ENCODE results near the gene PRKAG2. TPM values are rescaled to one million over a fixed set of nuclear protein-coding genes. Genes with fewer than 3 reads are reported as not detected.

Gene PRKAG2
- total RNA-seq, 4 donors from 2014 or later = 25.1 to 57.8 (median 46.7) TPM

DNA sequence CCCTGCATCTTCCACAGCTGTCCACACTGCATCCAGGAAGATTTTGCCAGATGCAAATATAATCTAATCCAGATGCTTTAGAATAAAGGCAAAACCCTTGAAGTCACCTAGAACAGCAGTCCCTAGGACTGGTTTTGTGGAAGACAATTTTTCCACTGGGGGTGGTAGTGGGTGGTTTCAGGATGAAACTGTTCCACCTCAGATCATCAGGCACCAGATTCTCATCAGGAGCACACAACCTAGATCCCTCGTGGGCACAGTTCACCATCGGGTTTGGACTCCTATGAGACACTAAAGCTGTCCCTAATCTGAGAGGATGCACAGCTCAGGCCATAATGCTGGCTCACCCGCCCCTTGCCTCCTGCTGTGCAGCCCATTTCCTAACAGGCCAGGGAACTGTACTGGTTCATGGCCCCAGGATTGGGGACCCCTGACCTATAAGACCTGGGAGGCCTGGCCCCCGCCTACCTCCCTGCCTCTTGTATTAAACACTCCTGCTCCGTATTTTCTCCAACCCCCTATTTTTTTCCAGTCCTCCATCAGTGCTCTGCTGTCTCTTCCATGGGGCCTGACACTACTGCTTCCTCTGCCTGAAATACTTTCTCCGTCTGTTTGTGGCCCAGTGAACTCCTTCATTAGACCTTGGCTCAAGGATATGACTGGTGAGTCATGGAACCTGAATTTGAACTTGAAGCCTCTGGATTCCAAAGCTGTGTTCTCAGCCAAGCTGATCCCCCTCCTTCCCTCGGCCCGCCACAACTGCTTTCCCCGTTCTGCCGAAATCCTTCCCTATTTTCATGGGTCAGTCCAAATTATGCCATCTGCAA is 277.3 kb downstream of the PRKAG2 start:
- in situ Hi-C loops (cut with MboI; ENCODE audit: low pct_ligation_motif_present in 1 of 4, low pct_unique_long_range_greater_than_20kb in 1 of 4, low sequenced_read_pairs in 3 of 4) = no loop called here
- peaks cover 0 to 23% (median 18%) of the 10 kb centered on the region in 4 donors for H3K4me1 ChIP-seq

DNA sequence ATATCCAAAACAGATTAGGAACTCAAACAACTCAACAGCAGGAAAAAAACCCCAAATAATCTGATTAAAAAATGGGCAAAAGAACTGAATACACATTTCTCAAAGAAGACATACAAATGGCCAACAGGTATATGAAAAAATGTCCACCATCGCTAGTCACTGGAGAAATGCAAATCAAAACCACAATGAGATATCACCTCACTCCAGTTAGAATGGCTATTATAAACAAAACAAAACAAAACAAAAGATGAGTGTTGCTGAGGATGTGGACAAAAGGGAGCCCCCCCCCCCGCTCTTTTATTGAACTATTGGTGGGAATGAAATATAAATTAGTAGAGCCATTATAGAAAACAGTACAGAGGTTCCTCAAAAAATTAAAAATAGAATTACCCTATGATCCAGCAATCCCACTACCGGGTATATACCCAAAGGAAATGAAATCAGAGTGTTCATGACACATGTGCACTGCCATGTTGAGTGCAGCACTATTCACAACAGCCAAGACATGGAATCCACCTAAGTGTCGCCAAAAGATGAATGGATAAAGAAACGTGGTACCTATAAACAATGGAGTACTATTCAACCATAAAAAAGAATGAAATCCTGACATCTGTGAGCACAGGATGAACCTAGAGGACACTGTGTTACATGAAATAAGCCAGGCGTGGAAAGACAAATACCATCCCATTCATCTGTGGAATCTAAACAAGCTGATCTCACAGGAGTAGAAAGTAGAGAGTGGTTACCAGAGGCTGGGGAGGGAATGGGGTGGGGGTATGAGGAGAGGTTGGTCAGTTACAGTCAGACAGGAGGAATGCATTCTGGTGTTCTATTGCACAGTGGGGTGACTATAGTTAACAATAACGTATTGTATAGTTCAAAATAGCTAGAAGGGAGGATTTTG is 279.1 kb downstream of the PRKAG2 start:
- Histone ChIP-seq H3K4me1 (peaks cover 0 to 23% (median 18%) of the 10 kb centered on the region in 4 donors), H3K4me3 (no peak overlapping the region), H3K27ac (peak overlapping the region in 3 of 4 donors; percentile 71 to 87 (median 87)), H3K9me3 (no peaks in the 10 kb centered on the region), H3K36me3 (peaks cover 0 to 9% (median 4%) of the 10 kb centered on the region in 4 donors), H3K27me3 (no peaks in the 10 kb centered on the region)
- WGBS, 2 donors (ENCODE audit: low coverage in 1 of 2) = 80 to 84% methylated on average over 7 of the region's 7 CpGs
- intact Hi-C loops (cut with DNase I; ENCODE audit: low total_unique reads) (no loop called here), in situ Hi-C loops (cut with MboI; ENCODE audit: low pct_ligation_motif_present in 1 of 4, low pct_unique_long_range_greater_than_20kb in 1 of 4, low sequenced_read_pairs in 3 of 4) (no loop called here)
- TF ChIP-seq EP300 (IDR thresholded peaks at IDR 0.05; ENCODE audit: low read depth) (peak; percentile 78), POLR2A (IDR thresholded peaks at IDR 0.05) (no peak), POLR2AphosphoS5 (IDR thresholded peaks at IDR 0.05) (peak in 2 of 3 donors; percentile 81 to 88)
- TF ChIP-seq, protein P1, sequence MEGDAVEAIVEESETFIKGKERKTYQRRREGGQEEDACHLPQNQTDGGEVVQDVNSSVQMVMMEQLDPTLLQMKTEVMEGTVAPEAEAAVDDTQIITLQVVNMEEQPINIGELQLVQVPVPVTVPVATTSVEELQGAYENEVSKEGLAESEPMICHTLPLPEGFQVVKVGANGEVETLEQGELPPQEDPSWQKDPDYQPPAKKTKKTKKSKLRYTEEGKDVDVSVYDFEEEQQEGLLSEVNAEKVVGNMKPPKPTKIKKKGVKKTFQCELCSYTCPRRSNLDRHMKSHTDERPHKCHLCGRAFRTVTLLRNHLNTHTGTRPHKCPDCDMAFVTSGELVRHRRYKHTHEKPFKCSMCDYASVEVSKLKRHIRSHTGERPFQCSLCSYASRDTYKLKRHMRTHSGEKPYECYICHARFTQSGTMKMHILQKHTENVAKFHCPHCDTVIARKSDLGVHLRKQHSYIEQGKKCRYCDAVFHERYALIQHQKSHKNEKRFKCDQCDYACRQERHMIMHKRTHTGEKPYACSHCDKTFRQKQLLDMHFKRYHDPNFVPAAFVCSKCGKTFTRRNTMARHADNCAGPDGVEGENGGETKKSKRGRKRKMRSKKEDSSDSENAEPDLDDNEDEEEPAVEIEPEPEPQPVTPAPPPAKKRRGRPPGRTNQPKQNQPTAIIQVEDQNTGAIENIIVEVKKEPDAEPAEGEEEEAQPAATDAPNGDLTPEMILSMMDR (IDR thresholded peaks at IDR 0.05) = no peak
- DNase-seq = no peak

More for the DNA sequence above, 277.3 kb downstream of the PRKAG2 start:
- no peaks in the 10 kb centered on the region for H3K9me3 ChIP-seq
- 60 to 64% methylated on average over 4 to 10 of the region's 10 CpGs for WGBS, 2 donors (ENCODE audit: low coverage in 1 of 2)
- DNase-seq = peak; percentile 16
- H3K27ac ChIP-seq = peak overlapping the region; percentile 71 to 87 (median 81)
- TF ChIP-seq POLR2AphosphoS5 (IDR thresholded peaks at IDR 0.05) = peak; percentile 36 to 70 (median 57)
- TF ChIP-seq, protein P1 (IDR thresholded peaks at IDR 0.05) = no peak
- no peaks in the 10 kb centered on the region for H3K27me3 ChIP-seq
- no peak overlapping the region for H3K4me3 ChIP-seq
- intact Hi-C loops (cut with DNase I; ENCODE audit: low total_unique reads) = loop anchor here (1.0 kb wide), 1 partner anchor 79 kb away; no protein-coding TSS in a partner anchor
- no peaks in the 10 kb centered on the region for H3K36me3 ChIP-seq

DNA sequence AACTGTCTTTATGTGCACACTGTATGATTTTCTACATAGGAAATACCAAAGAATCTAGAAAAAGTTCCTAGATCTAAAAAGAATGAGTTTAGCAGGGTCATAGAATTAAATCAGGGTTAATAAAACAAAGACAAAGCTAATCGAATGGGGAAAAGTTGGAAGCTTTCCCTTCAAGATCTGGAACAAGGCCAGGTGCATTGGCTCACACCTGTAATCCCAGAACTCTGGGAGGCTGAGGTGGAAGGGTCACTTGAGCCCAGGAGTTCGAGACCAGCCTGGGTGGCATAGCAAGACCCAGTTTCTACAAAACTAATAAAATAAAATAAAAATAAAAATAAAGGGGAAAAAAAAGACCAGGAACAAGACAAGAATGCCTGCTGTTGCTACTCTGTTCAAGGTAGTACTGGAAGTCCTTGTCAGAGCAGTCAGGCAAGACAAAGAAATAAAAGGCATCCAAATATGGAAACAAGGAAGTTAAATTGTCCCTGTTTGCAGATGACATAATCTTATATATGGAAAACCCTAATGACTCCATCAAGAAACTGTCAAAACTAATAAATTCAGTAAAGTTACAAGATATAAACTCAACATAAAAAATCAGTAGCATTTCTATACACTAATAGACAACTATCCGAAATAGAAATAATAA is 281.1 kb downstream of the PRKAG2 start:
- Histone ChIP-seq H3K27me3 (no peaks in the 10 kb centered on the region), H3K4me3 (no peak overlapping the region), H3K27ac (peak overlapping the region in 2 of 4 donors; percentile 27 to 41), H3K36me3 (peaks cover 0 to 9% (median 4%) of the 10 kb centered on the region in 4 donors), H3K9me3 (no peaks in the 10 kb centered on the region), H3K4me1 (peaks cover 0 to 23% (median 17%) of the 10 kb centered on the region in 4 donors)
- WGBS, 2 donors (ENCODE audit: low coverage in 1 of 2) = 77 to 81% methylated on average over 3 of the region's 3 CpGs
- intact Hi-C loops (cut with DNase I; ENCODE audit: low total_unique reads) (no loop called here), in situ Hi-C loops (cut with MboI; ENCODE audit: low pct_ligation_motif_present in 1 of 4, low pct_unique_long_range_greater_than_20kb in 1 of 4, low sequenced_read_pairs in 3 of 4) (no loop called here)
- no peak for TF ChIP-seq EP300 (IDR thresholded peaks at IDR 0.05; ENCODE audit: low read depth)
- TF ChIP-seq POLR2AphosphoS5 (IDR thresholded peaks at IDR 0.05) = no peak
- TF ChIP-seq, protein P1 (IDR thresholded peaks at IDR 0.05) = no peak
- TF ChIP-seq POLR2A (IDR thresholded peaks at IDR 0.05) = no peak
- DNase-seq = no peak

Measured in transverse colon (tissue), 4 donors.